ENCODE data around the gene NPIPB2. TPM values are rescaled to one million over a fixed set of nuclear protein-coding genes. Genes with fewer than 3 reads are reported as not detected.
"Not testable (repeated sequence)": the region's sequence is repeated elsewhere in the genome, so short reads cannot be mapped to it uniquely, and the experiment has no call there.

Gene NPIPB2
- total RNA-seq, 2 experiments from 2014 or later, result 6.2 to 6.9 TPM

GRCh38 chr16:11924046-11924445 is 17.8 kb downstream of the NPIPB2 start:
- not testable (repeated sequence) for H3K4me1 Mint-ChIP-seq

GRCh38 chr16:11916524-11917285 is 25.1 kb downstream of the NPIPB2 start:
- Mint-ChIP-seq H3K9me3 (peaks cover 1% of the 10 kb centered on the region), H3K27me3 (no peaks in the 10 kb centered on the region), H3K4me3 (peak overlapping the region; percentile 85), H3K4me1 (peaks cover 32% of the 10 kb centered on the region), H3K27ac (peak overlapping the region; percentile 68), H3K36me3 (peaks cover 26% of the 10 kb centered on the region)
- no peak for DNase-seq

More at GRCh38 chr16:11924046-11924445, 17.8 kb downstream of the NPIPB2 start:
- not testable (repeated sequence) for H3K36me3 Mint-ChIP-seq, H3K4me3 Mint-ChIP-seq, DNase-seq, H3K27ac Mint-ChIP-seq, H3K27me3 Mint-ChIP-seq, H3K9me3 Mint-ChIP-seq

GRCh38 chr16:11915644-11916523 is 26.0 kb downstream of the NPIPB2 start, which contains the start of gene GSPT1:
TSS of gene GSPT1 (minus strand) at chr16:11915956. CDS start at chr16:11915720, 236 bp downstream.
- Mint-ChIP-seq H3K4me3 (peak within 1 kb of the TSS; percentile 94), H3K9me3 (peaks cover 1% of the 10 kb centered on the region), H3K27ac (peak within 1 kb of the TSS; percentile 94), H3K4me1 (peaks cover 35% of the 10 kb centered on the region), H3K36me3 (peaks cover 26% of the 10 kb centered on the region), H3K27me3 (no peaks in the 10 kb centered on the region)
- peak; percentile 100 for DNase-seq

- peaks cover 1% of the 10 kb centered on the region for H3K9me3 Mint-ChIP-seq
- no peaks in the 10 kb centered on the region for H3K27me3 Mint-ChIP-seq
- H3K27ac Mint-ChIP-seq, result peak overlapping the region; percentile 94
- H3K36me3 Mint-ChIP-seq, result peaks cover 30% of the 10 kb centered on the region
- peak overlapping the region; percentile 94 for H3K4me3 Mint-ChIP-seq
- peak; percentile 60 for DNase-seq
- peaks cover 42% of the 10 kb centered on the region for H3K4me1 Mint-ChIP-seq
Measured at GRCh38 chr16:11915114-11915643, 26.7 kb downstream of the NPIPB2 start.

- peak; percentile 24 for DNase-seq
- H3K27me3 Mint-ChIP-seq, result no peaks in the 10 kb centered on the region
- peak overlapping the region; percentile 94 for H3K4me3 Mint-ChIP-seq
- peak overlapping the region; percentile 94 for H3K27ac Mint-ChIP-seq
- peaks cover 48% of the 10 kb centered on the region for H3K4me1 Mint-ChIP-seq
- H3K36me3 Mint-ChIP-seq, result peaks cover 33% of the 10 kb centered on the region
- H3K9me3 Mint-ChIP-seq, result peaks cover 1% of the 10 kb centered on the region
Measured at GRCh38 chr16:11914210-11915113, 27.4 kb downstream of the NPIPB2 start.

- H3K27ac Mint-ChIP-seq, result peak overlapping the region; percentile 94
- H3K4me3 Mint-ChIP-seq, result peak overlapping the region; percentile 94
- peaks cover 54% of the 10 kb centered on the region for H3K4me1 Mint-ChIP-seq
- H3K36me3 Mint-ChIP-seq, result peaks cover 41% of the 10 kb centered on the region
- no peak for DNase-seq
- H3K9me3 Mint-ChIP-seq, result peaks cover 1% of the 10 kb centered on the region
- no peaks in the 10 kb centered on the region for H3K27me3 Mint-ChIP-seq
Measured at GRCh38 chr16:11913425-11914079, 28.3 kb downstream of the NPIPB2 start.

- Mint-ChIP-seq H3K27me3 (no peaks in the 10 kb centered on the region), H3K9me3 (no peaks in the 10 kb centered on the region), H3K4me1 (peaks cover 65% of the 10 kb centered on the region), H3K27ac (peak overlapping the region; percentile 20), H3K36me3 (peaks cover 53% of the 10 kb centered on the region), H3K4me3 (no peak overlapping the region)
- no peak for DNase-seq
Measured at GRCh38 chr16:11909653-11910545, 31.9 kb downstream of the NPIPB2 start.

- Mint-ChIP-seq H3K9me3 (no peaks in the 10 kb centered on the region), H3K36me3 (peaks cover 38% of the 10 kb centered on the region), H3K27me3 (no peaks in the 10 kb centered on the region), H3K4me3 (no peak overlapping the region), H3K4me1 (peaks cover 54% of the 10 kb centered on the region), H3K27ac (no peak overlapping the region)
- no peak for DNase-seq
Measured at GRCh38 chr16:11907160-11907970, 34.5 kb downstream of the NPIPB2 start.

- no peak overlapping the region for H3K4me3 Mint-ChIP-seq
- DNase-seq, result no peak
- H3K27ac Mint-ChIP-seq, result no peak overlapping the region
- peaks cover 32% of the 10 kb centered on the region for H3K36me3 Mint-ChIP-seq
- H3K4me1 Mint-ChIP-seq, result peaks cover 52% of the 10 kb centered on the region
- no peaks in the 10 kb centered on the region for H3K27me3 Mint-ChIP-seq
- no peaks in the 10 kb centered on the region for H3K9me3 Mint-ChIP-seq
Measured at GRCh38 chr16:11903906-11904305, 37.9 kb downstream of the NPIPB2 start.

GRCh38 chr16:11901091-11901490 is 40.8 kb downstream of the NPIPB2 start:
- H3K27ac Mint-ChIP-seq, result peak overlapping the region; percentile 68
- H3K4me3 Mint-ChIP-seq, result no peak overlapping the region
- no peaks in the 10 kb centered on the region for H3K9me3 Mint-ChIP-seq
- no peak for DNase-seq
- no peaks in the 10 kb centered on the region for H3K27me3 Mint-ChIP-seq
- H3K4me1 Mint-ChIP-seq, result peaks cover 51% of the 10 kb centered on the region
- H3K36me3 Mint-ChIP-seq, result peaks cover 18% of the 10 kb centered on the region

- Mint-ChIP-seq H3K27ac (peak overlapping the region; percentile 42), H3K36me3 (peaks cover 15% of the 10 kb centered on the region), H3K9me3 (no peaks in the 10 kb centered on the region), H3K4me1 (peaks cover 40% of the 10 kb centered on the region), H3K4me3 (no peak overlapping the region), H3K27me3 (no peaks in the 10 kb centered on the region)
- no peak for DNase-seq
Measured at GRCh38 chr16:11896486-11897176, 45.2 kb downstream of the NPIPB2 start.

GRCh38 chr16:11893571-11893970 is 48.3 kb downstream of the NPIPB2 start:
- H3K27ac Mint-ChIP-seq, result peak overlapping the region; percentile 0
- H3K4me3 Mint-ChIP-seq, result no peak overlapping the region

More at GRCh38 chr16:11893571-11893970, 48.3 kb downstream of the NPIPB2 start:
- no peaks in the 10 kb centered on the region for H3K9me3 Mint-ChIP-seq
- H3K27me3 Mint-ChIP-seq, result no peaks in the 10 kb centered on the region
- H3K4me1 Mint-ChIP-seq, result peaks cover 18% of the 10 kb centered on the region
- H3K36me3 Mint-ChIP-seq, result peaks cover 10% of the 10 kb centered on the region
- DNase-seq, result no peak

Data from activated naive CD8-positive, alpha-beta T cell treated with anti-CD3 and anti-CD28 coated beads for 36 hours (primary cell).